DND-41 (cell line): Measurements from ENCODE around the gene TNS3.

Experiments
- CTCF ChIP-seq: IDR thresholded peaks from 2 replicates; pipeline ENCODE4 v1.5.1; 2012; ENCODE audit warnings: borderline replicate concordance, low read length, moderate library complexity, mild to moderate bottlenecking; ENCODE audit not compliant: poor library complexity, severe bottlenecking; ENCODE audit errors: extremely low read depth
- EZH2 ChIP-seq: IDR thresholded peaks from 3 replicates; pipeline ENCODE4 v1.6.1; 2012; ENCODE audit warnings: borderline replicate concordance, low read depth, mild to moderate bottlenecking, moderate library complexity, low read length, inconsistent platforms; ENCODE audit not compliant: severe bottlenecking

GRCh38 chr7:47284691-47285635, 296.9 kb downstream of the TNS3 start:
- no peak for TF ChIP-seq CTCF
- no peak for TF ChIP-seq EZH2
